A673 (cell line): Measurements from ENCODE around the gene NXNL2. TPM values are rescaled to one million over a fixed set of nuclear protein-coding genes. Genes with fewer than 3 reads are reported as not detected.
A peak's percentile ranks its signal among the peaks of the same experiment; 100 is the strongest.

Experiments
- Bru-seq: library from RNA; stranded (reverse); fragments of 400-500 nt; gene quantifications from one replicate; lab custom pipeline; 2021; lab: Mats Ljungman, UMichigan
- BruChase-seq, 2 experiments: library from RNA; stranded (reverse); fragments of 400-500 nt; gene quantifications; one replicate each; lab custom pipeline; 2021; lab: Mats Ljungman, UMichigan
- BruUV-seq: library from RNA; stranded (reverse); fragments of 400-500 nt; replicated peaks from 2 replicates; lab custom pipeline; 2021; lab: Mats Ljungman, UMichigan
- CTCF ChIA-PET: fragments of 300-600 bp; sonication (Branson Sonifier 250); formaldehyde crosslinking; loops from one replicate; lab custom pipeline; 2022; ENCODE audit warnings: antibody characterized with exemption; lab: Charles Lee
- POLR2A ChIA-PET: fragments of 300-600 bp; sonication (Branson Sonifier 250); formaldehyde crosslinking; loops from one replicate; lab custom pipeline; 2022; ENCODE audit warnings: antibody characterized with exemption; ENCODE audit not compliant: low non-redundant PET; lab: Charles Lee
- DNase-seq: peaks from one replicate; pipeline ENCODE4 v3.0.0-alpha.2; 2015; ENCODE audit warnings: low spot score
- H3K27ac ChIP-seq: fragments of 200-600 bp; sonication (generic); 2 replicates; pipeline ENCODE4 v1.5.1; 2016; ENCODE audit warnings: mixed run types, low read depth, mild to moderate bottlenecking, mixed read lengths, antibody characterized with exemption, low read length; ENCODE audit not compliant: poor library complexity, severe bottlenecking
- H3K27me3 ChIP-seq: fragments of 200-600 bp; sonication (generic); replicated peaks from 2 replicates; pipeline ENCODE4 v1.6.1; 2017; ENCODE audit warnings: mixed run types, low read depth, mild to moderate bottlenecking, mixed read lengths, antibody characterized with exemption, low read length; ENCODE audit not compliant: insufficient read depth, poor library complexity
- H3K36me3 ChIP-seq: fragments of 200-600 bp; sonication (generic); 2 replicates; pipeline ENCODE4 v1.6.1; 2016; ENCODE audit warnings: mixed run types, mild to moderate bottlenecking, mixed read lengths, antibody characterized with exemption, low read length; ENCODE audit not compliant: insufficient read depth, poor library complexity, severe bottlenecking
- H3K4me1 ChIP-seq: fragments of 200-600 bp; sonication (generic); 2 replicates; pipeline ENCODE4 v1.6.1; 2017; ENCODE audit warnings: mixed run types, mild to moderate bottlenecking, mixed read lengths, antibody characterized with exemption, low read length; ENCODE audit not compliant: insufficient read depth, poor library complexity, severe bottlenecking
- H3K4me3 ChIP-seq: fragments of 200-600 bp; sonication (generic); 2 replicates; pipeline ENCODE4 v1.5.1; 2016; ENCODE audit warnings: low read depth, mixed run types, mild to moderate bottlenecking, mixed read lengths, low read length; ENCODE audit not compliant: poor library complexity, severe bottlenecking
- H3K9me3 ChIP-seq: fragments of 200-600 bp; sonication (generic); 2 replicates; pipeline ENCODE4 v1.6.1; 2016; ENCODE audit warnings: mixed run types, low read depth, mild to moderate bottlenecking, mixed read lengths, antibody characterized with exemption, low read length; ENCODE audit not compliant: poor library complexity, severe bottlenecking
- CTCF ChIP-seq: fragments of 300-800, 200-600 bp; sonication (generic); conservative IDR thresholded peaks from 2 replicates; pipeline ENCODE4 v1.5.1; 2017; ENCODE audit warnings: low read depth, mild to moderate bottlenecking, antibody characterized with exemption, low read length, moderate library complexity, mixed read lengths
- EZH2 ChIP-seq: fragments of 200-600 bp; sonication (generic); IDR thresholded peaks from 2 replicates; pipeline ENCODE4 v1.6.1; 2017; ENCODE audit warnings: borderline replicate concordance, low read depth, mild to moderate bottlenecking, mixed read lengths, antibody characterized with exemption, low read length; ENCODE audit not compliant: poor library complexity, severe bottlenecking
- intact Hi-C: fragments of 100-400 bp; cut with micrococcal nuclease; formaldehyde crosslinking; loops from one replicate; pipeline ENCODE4 v1.10.0; 2022; ENCODE audit not compliant: unreplicated experiment
- long read RNA-seq: library from polyadenylated mRNA; stranded (forward); transcript quantifications from one replicate; pipeline ENCODE4 v2.0.0, GENCODE V29; 2022
- total RNA-seq: library from RNA; stranded (reverse); gene quantifications from 2 replicates; pipeline ENCODE4 v1.2.3, GENCODE V29; 2021

The NXNL2 gene
- 1.3 TPM in 2 replicates for total RNA-seq
- percentile 38 among the genes with signal in this experiment for Bru-seq, nascent RNA
- percentile 41 among the genes with signal in this experiment for BruChase-seq, experiment 1, labeled RNA remaining after a 2-hour chase
- percentile 53 among the genes with signal in this experiment for BruChase-seq, experiment 2, labeled RNA remaining after a 6-hour chase
- long read RNA-seq: 0 reads

- ChIA-PET POLR2A (interaction anchor here (0.6 to 0.8 kb wide), 2 partner anchors 11 to 13 kb away, joined by 3 to 4 read pairs; no protein-coding TSS in a partner anchor), CTCF (interaction anchor here (0.6 kb wide), 2 partner anchors 10 to 59 kb away, joined by 5 to 7 read pairs; no protein-coding TSS in a partner anchor)
- BruUV-seq: no TSS peak
- H3K27ac ChIP-seq: peak within 1 kb of the TSS; percentile 78
- TF ChIP-seq CTCF: no peak
- no peak for TF ChIP-seq EZH2
- peak within 1 kb of the TSS; percentile 53 for H3K4me3 ChIP-seq
- intact Hi-C loops: loop anchor here (5.0 kb wide), 1 partner anchor 142 kb away; no protein-coding TSS in a partner anchor
- H3K36me3 ChIP-seq: no peaks in the 10 kb centered on the region
- no peaks in the 10 kb centered on the region for H3K9me3 ChIP-seq
- peak; percentile 82 for DNase-seq
- H3K4me1 ChIP-seq: peaks cover 38% of the 10 kb centered on the region
- H3K27me3 ChIP-seq: no peaks in the 10 kb centered on the region
Observed at GRCh38 chr9:88534456-88535225, at the start of gene NXNL2. TSS of gene NXNL2 (plus strand) at chr9:88535178. CDS start at chr9:88535435, 257 bp downstream.

- peaks cover 8% of the 10 kb centered on the region for H3K36me3 ChIP-seq
- no peaks in the 10 kb centered on the region for H3K4me1 ChIP-seq
- intact Hi-C loops: no loop called here
- BruUV-seq: no TSS peak
- CTCF ChIA-PET: no interaction called here
- H3K27ac ChIP-seq: peak overlapping the region; percentile 15
- DNase-seq: no peak
- TF ChIP-seq EZH2 (no peak), CTCF (no peak)
- POLR2A ChIA-PET: no interaction called here
- no peaks in the 10 kb centered on the region for H3K9me3 ChIP-seq
- H3K4me3 ChIP-seq: no peak overlapping the region
- H3K27me3 ChIP-seq: no peaks in the 10 kb centered on the region
Observed at GRCh38 chr9:88488166-88488565, 46.8 kb upstream of the NXNL2 start.

DNA sequence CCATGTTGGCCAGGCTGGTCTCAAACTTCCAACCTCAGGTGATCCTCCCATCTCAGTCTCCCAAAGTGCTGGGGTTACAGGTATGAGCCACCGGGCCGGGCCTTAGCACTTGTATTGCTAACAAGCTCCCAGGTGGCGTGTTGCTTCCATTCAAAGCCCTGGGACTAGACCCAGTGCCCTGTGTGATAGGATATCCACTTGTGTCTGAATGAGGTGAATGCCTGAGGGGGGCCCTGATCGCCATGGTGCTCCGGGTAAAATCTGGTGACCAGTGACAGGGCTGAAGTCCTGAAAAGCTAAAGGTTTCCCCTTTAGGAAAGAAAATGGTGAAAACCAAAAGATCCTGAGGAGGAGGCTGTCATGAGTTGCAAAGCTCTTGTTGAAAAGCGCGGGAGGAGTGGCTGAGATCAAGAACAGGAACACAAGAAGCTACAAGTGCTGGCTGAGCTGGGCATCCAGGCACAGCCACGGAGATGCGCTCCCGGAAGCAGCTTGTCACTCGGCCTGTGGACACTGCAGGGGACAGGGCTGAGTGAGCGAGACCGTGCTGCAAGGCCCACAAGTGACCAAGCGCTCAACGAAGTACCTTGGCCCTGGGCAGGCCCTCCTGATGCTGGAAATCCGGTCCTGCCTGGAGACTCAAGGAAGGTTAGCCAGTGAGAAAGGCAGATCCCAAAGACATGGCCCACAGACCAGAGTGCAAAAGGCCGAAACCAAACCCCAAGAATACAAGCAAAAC lies 39.8 kb upstream of the NXNL2 start:
- H3K27me3 ChIP-seq: no peaks in the 10 kb centered on the region
- POLR2A ChIA-PET: no interaction called here
- no peaks in the 10 kb centered on the region for H3K36me3 ChIP-seq
- DNase-seq: no peak
- no peak overlapping the region for H3K27ac ChIP-seq
- TF ChIP-seq EZH2 (no peak), CTCF (no peak)
- peaks cover 7% of the 10 kb centered on the region for H3K4me1 ChIP-seq
- intact Hi-C loops: loop anchor here (10.0 kb wide), 1 partner anchor 80 kb away; no protein-coding TSS in a partner anchor
- CTCF ChIA-PET: no interaction called here
- no TSS peak for BruUV-seq
- H3K4me3 ChIP-seq: no peak overlapping the region
- no peaks in the 10 kb centered on the region for H3K9me3 ChIP-seq
